Suppressor macrophage treated with lipopolysaccharide for 1 hour (primary cell): ENCODE results near the gene RHBDF2.

ENCODE experiments used
- DNase-seq, 3 donors: peaks; one replicate each; pipeline ENCODE4 v3.0.0-alpha.2; 2020 to 2022

RHBDF2 gene

DNA sequence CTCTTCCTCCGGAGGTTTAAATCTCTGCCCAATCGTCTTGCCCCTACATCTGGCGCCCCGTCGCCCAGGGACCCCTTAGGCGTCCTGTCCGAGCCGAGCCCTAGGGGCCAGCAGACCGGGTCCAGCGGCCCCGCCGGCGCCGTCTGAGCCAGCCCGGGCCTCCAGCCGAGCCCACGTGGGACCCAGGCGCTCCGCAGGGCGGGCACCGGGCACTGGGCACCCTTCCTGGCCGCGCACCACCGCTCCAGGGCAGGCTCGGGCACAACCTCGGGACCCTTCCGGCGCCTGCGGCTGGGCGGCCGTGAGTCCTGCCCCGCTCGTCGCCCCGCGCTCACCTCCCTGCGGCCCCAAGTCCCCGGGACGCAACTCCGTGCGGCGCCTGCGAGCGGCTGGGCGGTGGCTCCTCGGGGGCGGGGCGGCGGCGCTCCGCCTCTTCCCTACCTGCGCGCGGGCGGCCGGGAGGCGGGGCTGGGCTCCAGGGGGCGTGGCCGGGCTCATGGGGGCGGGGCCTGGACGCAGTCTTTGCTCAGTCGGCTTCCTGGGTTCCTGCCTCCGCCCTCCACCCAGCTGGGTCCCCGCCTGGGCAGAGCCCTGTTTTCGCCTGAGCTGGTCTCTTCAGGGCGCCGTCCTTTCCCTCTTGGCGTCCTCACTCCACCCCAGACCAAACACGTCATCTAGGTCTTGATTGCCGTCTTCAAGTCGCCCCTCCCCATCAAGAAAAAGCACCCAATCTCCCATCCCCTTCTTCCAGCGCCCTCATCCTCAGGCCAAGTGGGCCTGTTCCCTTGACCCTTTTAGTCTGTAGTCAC, at the start of gene RHBDF2:
RHBDF2 (minus strand) TSS at position 406 of the 809 bp plus-strand sequence. CDS start 19,899 bp downstream, outside the sequence.
- DNase-seq: peak; percentile 88 to 96 (median 92)

DNA sequence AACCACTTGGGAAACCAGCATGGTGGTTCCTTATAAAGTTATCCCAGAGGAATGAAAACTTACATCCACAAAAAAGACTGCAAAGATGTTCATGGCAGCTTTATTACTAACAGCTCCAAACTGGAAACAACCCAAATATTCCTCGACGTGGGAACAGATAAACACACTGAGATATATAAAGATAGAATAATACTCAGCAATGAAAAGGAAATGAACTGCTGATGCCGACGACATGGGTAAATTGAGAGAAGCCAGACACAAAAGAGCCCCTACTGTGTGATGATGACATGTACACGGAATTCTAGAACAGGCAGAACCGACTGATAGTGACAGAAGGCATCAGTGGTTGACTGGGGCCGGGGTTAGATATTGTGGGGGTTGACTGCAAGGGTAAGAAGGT, 48.3 kb upstream of the RHBDF2 start:
- no peak for DNase-seq

DNA sequence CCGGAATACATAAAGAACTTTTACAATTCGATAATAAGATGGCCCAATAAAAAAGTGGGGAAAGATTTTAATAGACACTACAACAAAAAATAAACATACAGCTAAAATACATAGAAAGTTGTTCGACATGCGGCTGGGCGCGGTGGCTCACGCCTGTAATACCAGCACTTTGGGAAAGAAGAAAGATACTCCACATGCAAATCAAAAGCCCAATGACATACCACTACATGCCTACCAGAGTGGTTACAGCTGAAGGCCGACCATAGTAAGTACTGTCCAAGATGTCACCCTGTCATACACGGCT, 47.9 kb upstream of the RHBDF2 start:
- no peak for DNase-seq

DNA sequence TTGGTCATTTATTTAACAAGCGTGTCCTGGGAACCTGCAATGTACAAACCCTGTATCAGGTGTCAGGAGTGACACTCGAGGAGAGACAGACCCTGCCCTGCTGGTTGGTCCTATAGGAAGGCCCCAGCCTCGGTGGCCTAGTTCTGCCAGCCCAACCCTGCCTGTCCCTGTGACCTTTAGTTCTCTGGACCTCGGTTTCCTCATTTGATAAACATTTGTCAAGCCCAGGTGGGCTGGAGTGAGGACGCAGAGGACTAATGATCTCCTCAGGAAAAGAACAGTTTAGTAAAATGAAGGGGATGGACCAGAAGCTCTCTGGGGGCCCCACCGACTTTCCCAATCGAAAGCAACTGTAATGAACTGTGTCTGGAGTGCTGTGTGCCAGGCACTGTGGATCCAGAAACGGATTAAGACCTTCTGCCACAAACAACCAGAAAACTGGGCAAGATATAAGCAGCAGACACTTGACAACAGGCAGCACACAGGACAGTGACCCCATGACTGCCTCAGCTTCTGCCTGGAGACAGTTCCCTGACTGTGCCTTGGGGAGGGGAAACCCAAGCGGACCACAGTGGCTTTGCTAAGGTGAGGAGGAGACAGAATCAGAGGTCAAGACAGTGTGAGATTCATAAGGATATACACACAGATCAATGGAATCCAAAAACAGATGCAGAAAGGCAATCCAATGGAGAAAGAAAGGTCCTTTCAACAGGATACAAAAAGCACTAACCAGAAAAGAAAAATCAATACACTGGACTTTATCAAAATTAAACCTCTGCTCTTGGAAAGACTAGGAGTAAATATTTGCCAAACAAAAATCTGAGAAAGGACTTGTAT, 47.4 kb upstream of the RHBDF2 start:
- DNase-seq: no peak

DNA sequence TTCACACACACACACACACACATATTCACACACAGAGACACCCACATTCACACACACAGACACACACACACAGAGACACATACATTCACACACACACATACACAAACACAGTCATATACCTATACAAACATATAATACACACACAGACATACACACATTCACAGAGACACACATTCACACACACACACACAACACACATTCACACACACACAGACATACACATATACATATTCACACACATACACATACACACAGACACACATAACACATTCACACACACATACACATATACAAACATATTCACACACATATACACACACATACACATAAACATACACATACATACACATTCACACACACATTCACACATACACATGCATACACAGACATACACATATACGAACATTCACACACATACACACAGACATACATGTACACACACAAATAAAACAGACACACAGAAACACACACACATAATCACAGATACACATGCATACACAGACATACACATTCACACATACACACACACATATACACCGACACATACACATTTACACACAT, 46.5 kb upstream of the RHBDF2 start:
- no peak for DNase-seq

DNA sequence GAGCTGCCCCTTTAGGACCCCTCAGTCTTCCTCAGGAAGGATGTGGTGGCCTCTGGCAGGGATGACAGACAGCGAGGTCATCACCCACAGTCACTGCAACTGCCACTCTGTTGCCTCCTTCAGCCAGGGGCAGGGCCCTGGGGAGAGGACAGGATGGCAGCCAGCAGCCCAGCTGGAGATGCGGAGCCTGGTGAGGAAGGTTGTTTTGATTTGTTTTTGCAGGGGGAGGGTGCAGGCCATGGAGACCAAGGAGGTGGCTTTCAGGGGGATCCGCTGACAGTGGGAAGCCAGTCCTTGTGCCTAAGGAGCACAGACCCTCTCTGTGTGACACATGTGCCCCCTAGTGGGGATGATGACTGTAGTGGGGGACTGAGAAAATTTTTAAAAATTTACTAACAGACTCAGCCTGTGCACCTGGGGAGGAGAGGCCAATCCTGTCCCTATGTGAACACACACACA, 46.0 kb upstream of the RHBDF2 start:
- peak; percentile 74 to 84 (median 80) for DNase-seq

DNA sequence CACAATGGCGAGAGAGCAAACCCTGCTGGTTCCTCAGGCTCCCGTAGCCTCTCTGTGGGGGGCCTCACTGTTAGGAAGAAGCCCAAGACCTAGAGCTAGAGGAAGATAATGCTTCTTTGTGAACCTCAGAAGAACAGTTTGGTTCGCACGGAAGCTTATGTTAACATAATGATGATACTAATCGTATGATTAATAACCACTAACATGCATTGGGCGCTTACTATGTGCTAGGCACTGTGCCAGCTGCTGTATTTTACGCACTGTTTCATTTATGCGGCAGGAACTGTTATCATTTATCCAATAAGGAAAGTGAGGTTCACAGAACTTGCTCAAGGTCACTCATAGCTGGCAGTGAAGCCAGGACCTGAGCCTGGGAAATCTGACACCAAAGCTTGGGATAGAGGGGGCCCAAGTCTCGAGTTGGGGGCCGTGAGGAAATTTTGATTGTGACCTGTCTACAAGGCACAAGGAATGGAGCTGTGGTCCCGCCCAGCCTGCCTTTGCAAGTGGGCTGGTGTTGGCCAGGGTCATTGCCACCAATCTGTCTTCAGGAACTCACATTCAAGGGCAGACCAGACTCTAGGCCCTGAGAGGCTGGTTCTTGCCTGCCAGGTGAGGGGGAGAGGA, 45.4 kb upstream of the RHBDF2 start:
- DNase-seq: no peak

DNA sequence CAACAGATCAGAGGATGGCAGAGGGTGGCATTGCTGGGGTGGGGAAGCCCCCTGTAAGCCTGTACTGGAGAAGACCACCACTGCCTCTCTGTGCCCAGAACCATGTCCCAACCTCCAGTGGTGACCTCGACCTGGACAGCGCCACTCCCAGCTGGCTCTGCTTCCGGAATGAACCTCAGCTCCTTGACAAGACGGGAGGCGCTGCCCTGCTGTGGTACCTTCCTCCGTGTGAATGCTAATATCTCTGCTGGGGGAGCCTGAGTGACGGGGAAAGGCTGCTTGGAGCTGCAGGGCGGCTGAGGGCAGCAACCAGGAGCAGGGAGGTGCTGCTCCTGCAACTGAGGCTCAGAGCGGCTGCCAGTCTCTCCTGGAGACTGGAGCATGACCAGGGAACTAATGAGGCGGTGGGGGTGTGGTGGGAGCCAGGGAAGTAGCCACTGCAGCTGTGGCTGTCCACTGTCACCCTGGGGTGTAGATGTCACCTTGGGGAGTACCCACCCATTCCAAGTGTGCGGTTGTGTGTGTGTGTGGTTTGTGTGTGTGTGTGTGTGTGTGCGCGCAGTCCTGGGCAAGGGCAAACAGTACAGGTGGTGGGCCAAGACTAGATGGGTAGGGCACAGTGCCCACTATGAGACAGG, 44.8 kb upstream of the RHBDF2 start:
- DNase-seq: no peak

DNA sequence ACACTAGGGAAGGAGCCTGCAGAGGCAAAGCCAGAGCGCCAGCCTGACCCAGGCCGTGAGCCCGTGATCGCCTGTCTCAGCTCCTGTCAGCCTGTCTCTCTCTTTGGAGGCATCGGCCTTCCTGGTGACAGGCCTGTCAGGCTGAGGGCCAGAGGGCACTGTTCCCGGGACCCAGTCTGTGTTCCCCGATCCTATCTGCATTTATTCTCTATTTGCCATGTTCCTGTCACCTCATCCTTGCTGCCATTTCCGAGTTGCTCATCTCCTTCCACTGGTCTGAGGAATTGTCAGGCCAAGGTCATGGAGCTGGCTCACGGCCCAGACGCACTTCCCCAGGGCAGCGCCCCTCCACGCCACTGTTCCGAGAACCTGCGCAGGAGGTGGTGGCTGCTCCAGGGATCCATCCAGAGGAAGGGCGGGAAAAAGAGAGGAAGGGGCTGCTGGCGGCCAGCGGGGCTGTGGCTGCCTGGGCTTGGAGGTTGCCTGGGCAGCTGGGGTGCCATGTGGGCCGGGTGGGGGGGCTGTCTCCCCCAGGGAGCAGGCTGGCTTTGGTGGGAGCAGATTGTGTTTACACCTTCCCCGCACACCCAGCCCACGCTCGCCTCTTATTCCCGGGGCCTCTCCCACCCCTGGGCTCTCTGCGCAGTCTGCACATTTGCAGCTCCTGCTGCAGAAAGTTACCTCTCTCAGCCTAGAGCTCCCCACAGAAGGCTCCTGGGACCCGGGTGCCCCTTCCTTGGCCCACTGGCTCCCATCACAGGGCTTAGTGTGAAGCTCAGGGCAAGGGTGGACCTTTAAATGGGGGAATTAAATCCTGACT, 43.5 kb upstream of the RHBDF2 start:
- no peak for DNase-seq

DNA sequence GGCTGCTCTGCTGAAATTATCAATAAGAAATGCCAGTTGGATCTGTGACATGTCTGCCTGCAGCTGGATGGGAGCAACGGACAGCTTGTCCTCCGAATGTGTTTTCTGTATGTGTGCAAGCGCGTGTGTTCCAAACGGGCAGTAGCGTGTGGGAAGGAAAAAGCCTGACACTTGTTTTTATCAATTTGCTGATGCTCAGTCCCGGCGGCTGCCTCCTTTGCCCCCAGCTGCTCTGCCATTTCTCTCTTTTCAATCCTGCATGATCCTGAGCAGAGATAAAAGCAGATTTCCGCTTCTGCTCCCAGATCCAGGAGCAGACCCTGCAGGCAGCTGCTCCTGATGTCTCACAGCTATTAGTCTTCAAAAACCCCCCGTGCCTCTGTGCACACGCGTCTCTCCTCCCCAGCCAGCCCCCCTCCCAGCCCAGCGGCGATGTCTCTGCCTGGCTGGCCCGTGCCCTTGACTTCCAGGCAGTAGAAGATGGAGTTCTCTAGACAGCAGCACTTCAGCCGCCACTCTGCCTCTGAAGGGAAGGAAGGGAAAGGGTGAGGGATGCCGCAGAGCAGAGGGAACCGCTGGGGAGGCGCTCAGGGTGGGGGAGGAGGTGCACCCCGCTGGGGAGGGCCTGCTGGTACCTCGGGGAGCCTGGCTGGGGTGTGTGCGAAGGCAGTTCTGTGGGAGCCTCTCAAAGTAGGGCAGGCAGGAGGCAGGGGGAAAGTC, 42.8 kb upstream of the RHBDF2 start:
- no peak for DNase-seq

DNA sequence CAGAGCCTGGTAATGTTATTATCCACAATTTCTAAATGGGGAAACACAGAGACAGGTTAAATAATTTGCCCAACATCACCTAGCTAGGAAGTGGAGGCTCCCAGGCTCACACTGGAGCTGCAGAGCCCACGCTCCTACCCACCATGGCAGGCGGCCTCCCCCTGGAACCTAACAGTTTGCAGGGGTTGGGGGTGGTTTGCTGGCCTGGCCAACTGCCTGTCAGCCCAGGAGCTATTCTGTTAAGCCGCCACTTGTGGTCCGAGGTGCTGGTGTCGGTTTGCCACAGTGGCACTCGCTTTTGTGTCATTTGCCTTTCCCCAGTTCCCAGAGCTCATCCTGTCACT, 42.2 kb upstream of the RHBDF2 start:
- DNase-seq: no peak

DNA sequence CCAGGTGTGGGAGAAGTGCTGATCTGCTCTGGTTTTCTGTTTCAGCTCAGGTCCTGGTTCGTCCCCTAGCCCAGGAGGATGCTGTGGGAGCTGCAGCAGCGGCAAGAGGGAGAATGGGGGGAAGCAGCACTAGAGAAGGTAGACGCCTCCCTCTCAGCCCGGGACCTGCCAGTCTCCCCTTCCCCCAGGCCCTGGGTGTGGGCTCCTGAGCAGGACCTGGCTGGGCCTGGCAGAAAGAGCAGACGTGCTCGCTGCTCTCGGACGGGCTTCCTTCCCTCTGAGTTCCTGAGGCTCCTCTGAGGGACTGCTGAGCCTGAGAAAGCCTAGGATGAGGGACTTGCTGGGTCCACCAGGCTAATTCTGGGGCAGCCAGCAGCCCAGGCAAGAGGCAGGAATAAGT, 41.8 kb upstream of the RHBDF2 start:
- DNase-seq: no peak

DNA sequence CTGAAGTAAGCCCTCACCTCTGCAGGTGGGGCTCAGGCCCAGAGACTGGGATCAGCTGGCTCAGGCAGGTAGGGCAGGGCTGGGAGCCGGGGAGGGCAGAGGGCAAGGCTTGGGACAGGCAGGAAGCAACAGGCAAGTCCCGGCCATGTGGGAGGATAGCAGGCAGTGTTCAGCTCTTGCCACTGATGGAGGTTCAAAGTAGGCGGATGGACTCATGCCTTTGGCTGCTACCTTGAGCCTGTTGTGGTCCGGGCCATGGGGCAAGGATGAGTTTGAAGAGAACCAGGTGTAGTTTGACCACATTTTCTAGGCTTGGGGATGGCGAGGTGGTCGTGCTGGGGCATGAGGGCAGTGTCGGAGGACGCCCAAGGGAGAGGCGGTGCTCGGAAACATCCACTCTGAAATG, 41.3 kb upstream of the RHBDF2 start:
- DNase-seq: no peak

DNA sequence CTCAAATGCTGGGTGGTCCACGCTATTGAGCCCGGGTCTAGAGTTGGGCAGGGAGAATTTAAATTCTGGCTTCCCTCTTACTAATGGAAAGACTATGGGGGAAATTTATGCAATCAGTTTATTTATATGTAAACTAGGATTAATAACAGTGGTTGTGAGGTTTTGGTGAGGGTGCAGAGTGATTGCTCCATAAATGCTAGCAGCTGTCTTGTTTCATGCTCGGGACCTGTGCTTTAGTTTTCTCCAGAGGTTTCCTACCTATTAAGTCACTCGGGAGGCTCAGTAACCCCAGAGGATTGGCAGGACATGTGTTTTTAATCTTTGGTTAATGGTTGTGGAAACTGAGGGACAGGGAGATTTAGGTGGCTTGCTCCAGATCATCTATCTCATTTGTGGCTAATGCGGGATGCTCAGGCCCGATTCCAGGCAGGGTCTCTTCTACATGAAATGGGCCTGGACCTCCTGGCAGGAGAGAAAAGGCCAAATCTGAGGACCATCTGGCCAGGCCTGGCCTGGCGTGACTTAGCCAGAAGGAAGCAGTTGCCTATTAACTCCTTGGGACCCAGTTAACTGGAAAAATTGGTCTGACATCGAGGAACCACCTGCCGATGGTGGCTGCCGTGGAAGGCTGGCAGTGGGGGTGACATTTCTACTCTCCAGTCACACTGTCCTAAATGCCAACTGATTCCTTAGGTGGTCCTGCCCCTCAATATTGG, 40.7 kb upstream of the RHBDF2 start:
- no peak for DNase-seq

DNA sequence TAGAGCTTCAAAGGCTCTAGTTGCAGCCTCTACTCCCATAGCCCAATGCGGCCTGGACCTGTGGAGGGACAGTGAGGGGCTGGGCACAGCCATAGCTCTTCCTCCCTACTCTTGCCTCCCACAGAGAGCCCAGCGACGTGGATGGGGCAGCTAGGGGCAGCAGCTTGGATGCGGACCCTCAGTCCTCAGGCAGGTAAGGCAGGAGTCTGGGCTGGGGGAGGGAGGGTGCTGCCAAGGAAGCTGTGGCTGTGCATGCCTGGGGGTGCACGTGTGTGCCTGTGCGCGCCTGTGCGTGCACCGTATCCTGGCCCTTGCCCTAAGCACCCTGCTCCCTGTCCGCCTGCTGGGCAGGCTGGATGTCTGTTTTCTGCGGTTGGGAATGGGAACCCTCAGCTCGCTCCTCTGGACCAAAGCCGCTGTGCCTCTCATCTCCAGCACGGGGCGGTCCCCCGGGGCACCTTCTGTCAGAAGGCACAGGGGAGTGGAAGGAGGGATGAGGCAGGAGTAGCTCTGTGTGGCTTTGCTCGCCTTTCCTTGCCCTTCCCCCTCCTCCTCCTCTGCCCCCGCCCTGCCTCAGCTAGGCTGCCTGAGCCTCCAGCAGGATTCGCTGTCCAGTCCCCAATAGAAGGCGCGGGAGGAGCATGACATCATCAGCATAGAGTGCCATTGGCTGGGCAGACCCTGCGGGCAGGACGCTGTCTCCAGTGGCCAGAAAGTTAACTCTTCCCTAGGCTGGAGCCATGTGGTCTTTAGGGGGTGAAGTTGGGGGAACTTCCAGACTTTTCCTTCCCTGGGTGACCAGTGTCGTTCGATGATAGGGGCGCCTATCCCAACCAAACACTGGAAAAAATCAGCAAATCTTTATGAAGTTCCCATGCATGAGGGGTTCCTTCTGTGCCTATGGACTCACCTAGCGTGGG, 39.4 kb upstream of the RHBDF2 start:
- peak; percentile 91 to 92 (median 91) for DNase-seq

DNA sequence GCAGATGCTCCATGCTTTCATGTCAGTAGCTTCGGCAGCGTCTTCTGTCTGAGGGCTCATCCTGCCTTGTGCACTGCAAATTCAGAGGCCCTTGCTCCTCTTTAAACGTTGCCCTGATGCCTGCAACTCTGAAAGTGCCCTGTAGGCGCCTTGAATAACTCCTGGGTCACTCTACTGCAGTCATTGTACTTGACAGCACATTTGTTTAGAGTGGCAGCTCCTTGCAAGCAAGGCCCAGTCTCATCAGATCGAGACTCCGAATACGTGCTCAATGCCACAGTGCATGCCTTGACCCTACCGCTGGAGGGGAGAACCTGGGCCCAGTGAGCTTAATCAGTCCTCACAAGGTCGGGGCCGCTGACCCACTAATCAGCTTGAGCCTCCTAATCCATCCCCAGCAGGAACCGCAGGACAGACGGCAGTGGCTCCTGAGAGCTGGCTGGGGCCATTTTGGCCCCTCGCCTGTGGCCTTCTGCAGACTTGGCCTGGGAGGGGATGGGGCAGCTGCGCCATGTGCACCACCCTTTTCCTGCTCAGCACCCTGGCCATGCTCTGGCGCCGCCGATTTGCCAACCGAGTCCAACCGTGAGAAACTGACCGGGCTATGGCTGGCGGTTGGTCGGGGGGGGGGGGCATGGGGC, 38.5 kb upstream of the RHBDF2 start, which contains the start of gene PRCD:
PRCD (plus strand) TSS at position 414 of the 641 bp plus-strand sequence; CDS start at position 512, 98 bp downstream.
- no peak for DNase-seq

DNA sequence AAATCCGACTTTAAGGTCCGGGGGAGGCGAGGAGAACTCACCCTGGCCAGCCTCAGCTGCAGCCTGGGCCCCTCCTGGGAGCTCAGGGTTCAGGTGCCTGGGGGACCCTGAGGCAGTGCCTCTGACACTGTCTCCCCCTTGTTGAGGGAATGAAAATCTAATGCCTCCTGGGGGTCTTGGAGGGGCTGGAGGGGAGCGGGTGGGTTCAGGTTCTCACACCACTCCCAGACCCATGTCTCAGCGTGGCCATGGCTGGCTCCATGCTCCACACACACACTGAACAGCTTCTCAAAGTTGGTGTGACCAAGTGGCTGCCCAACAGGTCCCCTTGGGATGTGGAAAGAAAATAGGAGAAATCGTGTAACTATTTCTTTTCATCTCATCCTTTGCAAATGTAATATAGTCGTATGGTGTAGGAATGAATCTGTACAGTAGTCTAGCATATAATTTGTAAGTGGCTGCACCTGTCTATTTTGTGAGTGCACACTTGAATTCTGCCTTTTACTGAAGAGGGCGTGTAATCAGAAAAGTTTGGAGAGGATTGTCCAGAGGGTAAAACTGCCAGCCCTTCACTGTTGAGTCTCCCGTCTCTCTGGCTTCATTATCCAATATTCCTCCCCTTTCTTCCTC, 37.8 kb upstream of the RHBDF2 start:
- DNase-seq: no peak

DNA sequence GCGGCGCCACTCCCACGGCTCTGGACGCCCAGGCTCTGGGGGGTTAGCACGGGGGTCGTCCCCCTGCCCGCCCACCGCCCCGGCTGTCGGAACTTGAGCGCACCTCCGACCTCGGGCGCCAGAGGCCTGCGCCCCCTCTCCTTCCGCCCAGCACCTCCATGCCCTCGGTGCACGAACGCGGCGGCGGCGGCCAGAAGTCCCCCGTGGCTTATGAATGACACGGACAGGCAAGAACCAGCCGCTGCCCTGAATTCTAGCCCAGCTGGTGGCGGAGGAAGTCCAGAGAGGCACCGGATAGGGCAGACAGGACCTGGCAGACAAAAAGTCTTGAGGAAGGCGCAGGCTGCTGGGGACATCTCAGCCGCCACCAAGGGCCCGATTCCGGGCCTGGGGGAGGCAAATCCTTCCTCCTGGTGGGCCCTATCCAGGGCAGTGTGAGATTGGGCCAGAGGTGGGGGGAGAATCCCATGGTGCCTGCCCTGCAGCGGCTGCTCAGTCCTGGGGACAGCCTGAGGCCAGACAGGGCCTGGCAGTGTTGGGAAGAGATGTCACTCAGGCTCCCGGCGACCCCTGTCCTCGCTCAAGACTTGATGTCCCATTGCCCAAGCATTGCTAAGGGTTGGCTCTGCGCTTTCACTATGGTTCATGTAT, 37.2 kb upstream of the RHBDF2 start:
- peak in 1 of 3 donors; percentile 49 for DNase-seq
